Measurements from ENCODE around the gene CAST. TPM values are rescaled to one million over a fixed set of nuclear protein-coding genes. Genes with fewer than 3 reads are reported as not detected.

Gene CAST
- total RNA-seq, 2 experiments from 2014 or later = 149 to 152 TPM

- DNase-seq = no peak
- ChIA-PET CTCF (interaction anchor here (0.8 to 1.0 kb wide), 3 partner anchors 13 to 445 kb away, joined by 3 read pairs; no protein-coding TSS in a partner anchor), POLR2A (no interaction called here)
- H3K4me1 Mint-ChIP-seq (ENCODE audit: low read depth) = peaks cover 26% of the 10 kb centered on the region
- no peak overlapping the region for H3K27ac Mint-ChIP-seq
- ATAC-seq = no peak
- no peak overlapping the region for H3K4me3 Mint-ChIP-seq
- peaks cover 12% of the 10 kb centered on the region for H3K36me3 Mint-ChIP-seq (ENCODE audit: low read depth)
- no peaks in the 10 kb centered on the region for H3K9me3 Mint-ChIP-seq (ENCODE audit: insufficient read depth)
- no peaks in the 10 kb centered on the region for H3K27me3 Mint-ChIP-seq (ENCODE audit: low read depth)
These were observed 54.5 kb downstream of the CAST start for GRCh38 chr5:96716716-96717115.

GRCh38 chr5:96717874-96718273, 55.7 kb downstream of the CAST start:
- no peak for ATAC-seq
- no peaks in the 10 kb centered on the region for H3K9me3 Mint-ChIP-seq (ENCODE audit: insufficient read depth)
- no peak overlapping the region for H3K4me3 Mint-ChIP-seq
- no peak overlapping the region for H3K27ac Mint-ChIP-seq
- ChIA-PET CTCF (no interaction called here), POLR2A (no interaction called here)
- no peaks in the 10 kb centered on the region for H3K27me3 Mint-ChIP-seq (ENCODE audit: low read depth)
- peaks cover 32% of the 10 kb centered on the region for H3K4me1 Mint-ChIP-seq (ENCODE audit: low read depth)
- DNase-seq = no peak
- peaks cover 9% of the 10 kb centered on the region for H3K36me3 Mint-ChIP-seq (ENCODE audit: low read depth)

GRCh38 chr5:96718635-96719077, 56.5 kb downstream of the CAST start:
- Mint-ChIP-seq H3K27me3 (ENCODE audit: low read depth) (no peaks in the 10 kb centered on the region), H3K27ac (no peak overlapping the region), H3K36me3 (ENCODE audit: low read depth) (peaks cover 9% of the 10 kb centered on the region), H3K4me1 (ENCODE audit: low read depth) (peaks cover 32% of the 10 kb centered on the region), H3K9me3 (ENCODE audit: insufficient read depth) (no peaks in the 10 kb centered on the region), H3K4me3 (no peak overlapping the region)
- DNase-seq = no peak
- ATAC-seq = no peak
- CTCF ChIA-PET = interaction anchor here (0.6 kb wide), 1 partner anchor 15 kb away, joined by 3 read pairs; no protein-coding TSS in a partner anchor
- POLR2A ChIA-PET = no interaction called here

GRCh38 chr5:96720408-96720807, 58.2 kb downstream of the CAST start:
- Mint-ChIP-seq H3K4me1 (ENCODE audit: low read depth) (peaks cover 20% of the 10 kb centered on the region), H3K36me3 (ENCODE audit: low read depth) (peaks cover 15% of the 10 kb centered on the region), H3K9me3 (ENCODE audit: insufficient read depth) (no peaks in the 10 kb centered on the region), H3K4me3 (no peak overlapping the region), H3K27me3 (ENCODE audit: low read depth) (no peaks in the 10 kb centered on the region), H3K27ac (no peak overlapping the region)
- no peak for DNase-seq
- POLR2A ChIA-PET = interaction anchor here (0.7 kb wide), 1 partner anchor 11 kb away, joined by 5 read pairs; no protein-coding TSS in a partner anchor
- no peak for ATAC-seq
- CTCF ChIA-PET = interaction anchor here (1.1 to 2.4 kb wide), 3 partner anchors 16 to 106 kb away, joined by 4 to 11 read pairs (median 5); no protein-coding TSS in a partner anchor

- CTCF ChIA-PET = interaction anchor here (1.4 to 2.4 kb wide), 2 partner anchors 17 to 107 kb away, joined by 5 to 11 read pairs; no protein-coding TSS in a partner anchor
- H3K27me3 Mint-ChIP-seq (ENCODE audit: low read depth) = no peaks in the 10 kb centered on the region
- no peak for DNase-seq
- peaks cover 15% of the 10 kb centered on the region for H3K36me3 Mint-ChIP-seq (ENCODE audit: low read depth)
- no peak for ATAC-seq
- H3K4me1 Mint-ChIP-seq (ENCODE audit: low read depth) = peaks cover 11% of the 10 kb centered on the region
- POLR2A ChIA-PET = no interaction called here
- H3K9me3 Mint-ChIP-seq (ENCODE audit: insufficient read depth) = no peaks in the 10 kb centered on the region
- no peak overlapping the region for H3K4me3 Mint-ChIP-seq
- no peak overlapping the region for H3K27ac Mint-ChIP-seq
These were observed 59.3 kb downstream of the CAST start for GRCh38 chr5:96721351-96721977.

GRCh38 chr5:96725257-96725656, 63.1 kb downstream of the CAST start:
- peaks cover 12% of the 10 kb centered on the region for H3K4me1 Mint-ChIP-seq (ENCODE audit: low read depth)
- no peak overlapping the region for H3K27ac Mint-ChIP-seq
- ChIA-PET POLR2A (no interaction called here), CTCF (interaction anchor here (1.8 kb wide), 1 partner anchor 111 kb away, joined by 5 read pairs; no protein-coding TSS in a partner anchor)
- DNase-seq (no peak), ATAC-seq (no peak)
- H3K27me3 Mint-ChIP-seq (ENCODE audit: low read depth) = no peaks in the 10 kb centered on the region
- peaks cover 20% of the 10 kb centered on the region for H3K36me3 Mint-ChIP-seq (ENCODE audit: low read depth)
- no peaks in the 10 kb centered on the region for H3K9me3 Mint-ChIP-seq (ENCODE audit: insufficient read depth)
- H3K4me3 Mint-ChIP-seq = no peak overlapping the region

- DNase-seq (no peak), ATAC-seq (no peak)
- peaks cover 26% of the 10 kb centered on the region for H3K36me3 Mint-ChIP-seq (ENCODE audit: low read depth)
- ChIA-PET POLR2A (no interaction called here), CTCF (no interaction called here)
- H3K4me1 Mint-ChIP-seq (ENCODE audit: low read depth) = peaks cover 11% of the 10 kb centered on the region
- no peaks in the 10 kb centered on the region for H3K27me3 Mint-ChIP-seq (ENCODE audit: low read depth)
- H3K27ac Mint-ChIP-seq = no peak overlapping the region
- no peak overlapping the region for H3K4me3 Mint-ChIP-seq
- H3K9me3 Mint-ChIP-seq (ENCODE audit: insufficient read depth) = no peaks in the 10 kb centered on the region
These were observed 64.6 kb downstream of the CAST start for GRCh38 chr5:96726802-96727201.

- Mint-ChIP-seq H3K9me3 (ENCODE audit: insufficient read depth) (no peaks in the 10 kb centered on the region), H3K27ac (no peak overlapping the region), H3K36me3 (ENCODE audit: low read depth) (peaks cover 26% of the 10 kb centered on the region), H3K4me1 (ENCODE audit: low read depth) (peaks cover 5% of the 10 kb centered on the region), H3K4me3 (no peak overlapping the region), H3K27me3 (ENCODE audit: low read depth) (no peaks in the 10 kb centered on the region)
- CTCF ChIA-PET = interaction anchor here (0.7 to 1.7 kb wide), 6 partner anchors 12 to 115 kb away, joined by 3 to 4 read pairs (median 4); no protein-coding TSS in a partner anchor
- no peak for DNase-seq
- POLR2A ChIA-PET = no interaction called here
- no peak for ATAC-seq
These were observed 67.0 kb downstream of the CAST start for GRCh38 chr5:96729156-96729555.

GRCh38 chr5:96730586-96730985, 68.4 kb downstream of the CAST start:
- CTCF ChIA-PET = interaction anchor here (1.1 to 1.5 kb wide), 5 partner anchors 12 to 38 kb away, joined by 3 to 5 read pairs (median 3); no protein-coding TSS in a partner anchor

GRCh38 chr5:96733771-96734500, 71.8 kb downstream of the CAST start:
- peaks cover 32% of the 10 kb centered on the region for H3K36me3 Mint-ChIP-seq (ENCODE audit: low read depth)
- H3K4me3 Mint-ChIP-seq = no peak overlapping the region
- CTCF ChIA-PET = interaction anchor here (0.7 to 0.9 kb wide), 2 partner anchors 20 to 120 kb away, joined by 3 to 5 read pairs; no protein-coding TSS in a partner anchor
- no peaks in the 10 kb centered on the region for H3K27me3 Mint-ChIP-seq (ENCODE audit: low read depth)
- ATAC-seq = no peak
- H3K4me1 Mint-ChIP-seq (ENCODE audit: low read depth) = no peaks in the 10 kb centered on the region
- POLR2A ChIA-PET = no interaction called here
- H3K27ac Mint-ChIP-seq = no peak overlapping the region
- H3K9me3 Mint-ChIP-seq (ENCODE audit: insufficient read depth) = no peaks in the 10 kb centered on the region
- DNase-seq = no peak

More at GRCh38 chr5:96730586-96730985, 68.4 kb downstream of the CAST start:
- ATAC-seq (no peak), DNase-seq (no peak)
- H3K27ac Mint-ChIP-seq = no peak overlapping the region
- H3K4me1 Mint-ChIP-seq (ENCODE audit: low read depth) = peaks cover 5% of the 10 kb centered on the region
- POLR2A ChIA-PET = interaction anchor here (0.9 kb wide), 1 partner anchor 11 kb away, joined by 5 read pairs; no protein-coding TSS in a partner anchor
- no peak overlapping the region for H3K4me3 Mint-ChIP-seq
- H3K9me3 Mint-ChIP-seq (ENCODE audit: insufficient read depth) = no peaks in the 10 kb centered on the region
- H3K36me3 Mint-ChIP-seq (ENCODE audit: low read depth) = peaks cover 23% of the 10 kb centered on the region
- H3K27me3 Mint-ChIP-seq (ENCODE audit: low read depth) = no peaks in the 10 kb centered on the region

- H3K27ac Mint-ChIP-seq = no peak overlapping the region
- peaks cover 31% of the 10 kb centered on the region for H3K36me3 Mint-ChIP-seq (ENCODE audit: low read depth)
- CTCF ChIA-PET = interaction anchor here (0.9 kb wide), 1 partner anchor 21 kb away, joined by 3 read pairs; no protein-coding TSS in a partner anchor
These were observed 72.7 kb downstream of the CAST start for GRCh38 chr5:96734871-96735325.

GRCh38 chr5:96736937-96737336, 74.8 kb downstream of the CAST start:
- H3K27me3 Mint-ChIP-seq (ENCODE audit: low read depth) = no peaks in the 10 kb centered on the region
- ChIA-PET POLR2A (no interaction called here), CTCF (no interaction called here)
- no peak for ATAC-seq
- H3K4me1 Mint-ChIP-seq (ENCODE audit: low read depth) = no peaks in the 10 kb centered on the region
- DNase-seq = no peak
- no peak overlapping the region for H3K27ac Mint-ChIP-seq
- H3K9me3 Mint-ChIP-seq (ENCODE audit: insufficient read depth) = no peaks in the 10 kb centered on the region
- peaks cover 37% of the 10 kb centered on the region for H3K36me3 Mint-ChIP-seq (ENCODE audit: low read depth)
- H3K4me3 Mint-ChIP-seq = no peak overlapping the region

More at GRCh38 chr5:96734871-96735325, 72.7 kb downstream of the CAST start:
- H3K4me3 Mint-ChIP-seq = no peak overlapping the region
- H3K9me3 Mint-ChIP-seq (ENCODE audit: insufficient read depth) = no peaks in the 10 kb centered on the region
- no peaks in the 10 kb centered on the region for H3K27me3 Mint-ChIP-seq (ENCODE audit: low read depth)
- DNase-seq (no peak), ATAC-seq (no peak)
- H3K4me1 Mint-ChIP-seq (ENCODE audit: low read depth) = no peaks in the 10 kb centered on the region
- POLR2A ChIA-PET = no interaction called here
